Stomach (tissue), 9 donors: ENCODE data around the gene NOTO. TPM values are rescaled to one million over a fixed set of nuclear protein-coding genes. Genes with fewer than 3 reads are reported as not detected.
A peak's percentile ranks its signal among the peaks of the same experiment; 100 is the strongest.

ENCODE experiments used
- DNase-seq, 2 donors: peaks; one replicate each; pipeline versions ENCODE4 v3.0.0 to v3.0.0-alpha.2; 2013 to 2019
- H3K27ac ChIP-seq, 5 donors: fragments of 200-600 bp in 4 of 5; sonication (generic) in 4 of 5; one replicate each; pipeline ENCODE4 v1.5.1; 2013 to 2019; ENCODE audit warnings: mild to moderate bottlenecking in 1 of 5, moderate library complexity in 1 of 5
- H3K27me3 ChIP-seq, 3 donors: fragments of 200-600 bp; sonication (generic); one replicate each; pipeline ENCODE4 v1.5.1; 2017 to 2019; ENCODE audit warnings: mixed run types in 1 of 3
- H3K36me3 ChIP-seq, 4 donors: fragments of 200-600 bp; sonication (generic); 1 replicate in 3 of 4; 2 replicates in 1 of 4; pipeline ENCODE4 v1.5.1; 2016 to 2019
- H3K4me1 ChIP-seq, 4 donors: fragments of 200-600 bp; sonication (generic); one replicate each; pipeline ENCODE4 v1.5.1; 2016 to 2019
- H3K4me3 ChIP-seq, 4 donors: fragments of 200-600 bp; sonication (generic) in 3 of 4; one replicate each; pipeline ENCODE4 v1.5.1; 2016 to 2019; ENCODE audit warnings: mild to moderate bottlenecking in 1 of 4
- H3K9me3 ChIP-seq, 4 donors: fragments of 200-600 bp; sonication (generic); one replicate each; pipeline ENCODE4 v1.5.1; 2016 to 2019
- EP300 ChIP-seq: sonication (generic); formaldehyde crosslinking; IDR thresholded peaks from one replicate; pipeline ENCODE4 v1.6.1; 2017; ENCODE audit warnings: antibody characterized with exemption
- POLR2A ChIP-seq, 4 donors: fragments of 450-650 bp; IDR thresholded peaks; one replicate each; pipeline ENCODE4 v1.6.1; 2016; ENCODE audit warnings: antibody characterized with exemption in 4 of 4, control low read depth in 2 of 4, mild to moderate bottlenecking in 1 of 4, moderate library complexity in 1 of 4
- POLR2AphosphoS5 ChIP-seq, 3 donors: sonication (generic); formaldehyde crosslinking; IDR thresholded peaks; one replicate each; pipeline ENCODE4 v1.6.1; 2016; ENCODE audit warnings: antibody characterized with exemption in 3 of 3
- WGBS, 5 donors: extraction: QIAGEN DNeasy Blood & Tissue Kit in 3 of 5; methylation state at CpG; one replicate each; pipeline versions ENCODE4 v1.1.5 to v1.1.7; 2013 to 2018; 5-methylcytosine and 5-hydroxymethylcytosine counted together
- intact Hi-C: fragments of 100-400 bp; cut with DNase I; formaldehyde crosslinking; loops from one replicate; pipeline ENCODE4 v1.15.1; 2023; ENCODE audit warnings: low total_unique reads
- polyA plus RNA-seq, 3 donors: library from polyadenylated mRNA; stranded (reverse); fragments of 200-250 nt; gene quantifications; one replicate each; pipeline ENCODE4 v1.2.3, GENCODE V29; 2013
- total RNA-seq, 5 donors: library from RNA; depleted of rRNA; stranded (reverse); fragments of >200 nt; gene quantifications; one replicate each; pipeline versions ENCODE4 v1.1.0 to v1.2.3, GENCODE V29; 2014 to 2016
- TF ChIP-seq, protein P1 (sequence below), 7 experiments: fragments of 450-650 bp in 4 of 7; fragments of 200-600 bp in 3 of 7; sonication (generic) in 3 of 7; IDR thresholded peaks; one replicate each; pipeline ENCODE4 v1.5.1; 2016 to 2019; ENCODE audit warnings: antibody characterized with exemption in 7 of 7, control low read depth in 2 of 7, mild to moderate bottlenecking in 1 of 7
- donor health status: healthy with polysubstance abuse.
- donor health status: Bipolar disorder and iron deficiency.
- donor health status: healthy.

Gene NOTO
- total and polyA plus RNA-seq, 8 donors, result 0.25 to 0.31 TPM; not detected in 6

DNA sequence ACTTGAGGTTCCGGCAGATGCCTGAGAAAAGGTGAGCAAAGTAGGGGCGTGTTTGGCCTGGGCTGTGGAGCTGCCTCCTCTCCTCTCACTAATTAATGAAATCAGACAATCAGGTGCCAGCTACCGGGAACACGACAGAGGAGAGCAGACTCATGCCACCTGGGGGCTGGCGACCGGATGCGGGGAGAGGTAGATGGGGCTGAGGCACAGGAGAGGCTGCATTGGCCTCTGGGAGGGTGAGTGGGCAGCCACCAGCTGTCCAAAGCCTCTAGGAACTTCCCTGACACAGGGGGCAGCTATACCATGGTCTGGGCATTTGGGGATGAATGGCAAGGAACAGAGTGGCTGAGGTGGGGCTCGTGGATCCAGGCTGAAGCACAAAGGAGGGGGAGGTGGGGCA lies 56.9 kb downstream of the NOTO start:
- H3K27ac ChIP-seq, result no peak overlapping the region
- intact Hi-C loops, result no loop called here
- no peak overlapping the region for H3K4me3 ChIP-seq
- H3K4me1 ChIP-seq, result no peaks in the 10 kb centered on the region
- H3K27me3 ChIP-seq, result no peaks in the 10 kb centered on the region
- no peaks in the 10 kb centered on the region for H3K9me3 ChIP-seq
- TF ChIP-seq, protein P1, sequence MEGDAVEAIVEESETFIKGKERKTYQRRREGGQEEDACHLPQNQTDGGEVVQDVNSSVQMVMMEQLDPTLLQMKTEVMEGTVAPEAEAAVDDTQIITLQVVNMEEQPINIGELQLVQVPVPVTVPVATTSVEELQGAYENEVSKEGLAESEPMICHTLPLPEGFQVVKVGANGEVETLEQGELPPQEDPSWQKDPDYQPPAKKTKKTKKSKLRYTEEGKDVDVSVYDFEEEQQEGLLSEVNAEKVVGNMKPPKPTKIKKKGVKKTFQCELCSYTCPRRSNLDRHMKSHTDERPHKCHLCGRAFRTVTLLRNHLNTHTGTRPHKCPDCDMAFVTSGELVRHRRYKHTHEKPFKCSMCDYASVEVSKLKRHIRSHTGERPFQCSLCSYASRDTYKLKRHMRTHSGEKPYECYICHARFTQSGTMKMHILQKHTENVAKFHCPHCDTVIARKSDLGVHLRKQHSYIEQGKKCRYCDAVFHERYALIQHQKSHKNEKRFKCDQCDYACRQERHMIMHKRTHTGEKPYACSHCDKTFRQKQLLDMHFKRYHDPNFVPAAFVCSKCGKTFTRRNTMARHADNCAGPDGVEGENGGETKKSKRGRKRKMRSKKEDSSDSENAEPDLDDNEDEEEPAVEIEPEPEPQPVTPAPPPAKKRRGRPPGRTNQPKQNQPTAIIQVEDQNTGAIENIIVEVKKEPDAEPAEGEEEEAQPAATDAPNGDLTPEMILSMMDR (IDR thresholded peaks at IDR 0.05), result no peak
- TF ChIP-seq POLR2A (IDR thresholded peaks at IDR 0.05) (no peak), EP300 (no peak), POLR2AphosphoS5 (IDR thresholded peaks at IDR 0.05) (no peak)
- DNase-seq, result no peak
- peaks cover 0 to 21% (median 14%) of the 10 kb centered on the region in 4 donors for H3K36me3 ChIP-seq
- 87 to 95% (median 89%) methylated on average over 8 of the region's 8 CpGs for WGBS, 5 donors

DNA sequence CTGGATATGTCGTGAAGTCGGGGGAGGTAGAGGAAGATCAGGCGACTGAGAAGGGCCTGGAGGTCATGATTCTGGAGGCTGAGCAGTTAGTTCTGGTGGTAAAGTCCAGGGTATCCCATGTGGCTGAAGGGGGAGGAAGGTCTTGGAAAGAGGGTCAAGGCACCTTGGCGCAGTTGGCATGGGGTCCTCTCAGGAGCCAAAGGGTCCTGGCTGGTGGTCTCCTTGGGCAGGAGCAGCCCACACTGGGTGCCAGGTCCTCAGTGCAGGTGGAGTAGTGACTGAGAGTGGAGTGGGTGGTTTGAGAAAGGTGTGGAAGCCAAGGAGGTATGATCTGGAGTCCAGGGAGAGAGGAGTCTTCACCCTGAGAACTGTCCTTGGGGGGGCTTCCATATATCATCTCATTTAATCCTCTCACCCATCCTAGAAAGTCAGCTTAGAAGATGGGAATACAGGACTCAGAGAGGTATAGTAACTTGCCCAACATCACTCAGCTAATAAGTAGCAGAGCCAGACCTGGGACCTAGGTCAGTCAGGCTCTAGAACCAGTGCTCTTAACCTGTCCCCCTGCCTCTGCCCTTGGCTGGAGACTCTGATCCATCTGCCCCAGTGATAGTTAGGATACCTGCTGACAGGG lies 57.4 kb downstream of the NOTO start:
- 81 to 92% (median 84%) methylated on average over 4 of the region's 4 CpGs for WGBS, 5 donors
- no peak overlapping the region for H3K27ac ChIP-seq

DNA sequence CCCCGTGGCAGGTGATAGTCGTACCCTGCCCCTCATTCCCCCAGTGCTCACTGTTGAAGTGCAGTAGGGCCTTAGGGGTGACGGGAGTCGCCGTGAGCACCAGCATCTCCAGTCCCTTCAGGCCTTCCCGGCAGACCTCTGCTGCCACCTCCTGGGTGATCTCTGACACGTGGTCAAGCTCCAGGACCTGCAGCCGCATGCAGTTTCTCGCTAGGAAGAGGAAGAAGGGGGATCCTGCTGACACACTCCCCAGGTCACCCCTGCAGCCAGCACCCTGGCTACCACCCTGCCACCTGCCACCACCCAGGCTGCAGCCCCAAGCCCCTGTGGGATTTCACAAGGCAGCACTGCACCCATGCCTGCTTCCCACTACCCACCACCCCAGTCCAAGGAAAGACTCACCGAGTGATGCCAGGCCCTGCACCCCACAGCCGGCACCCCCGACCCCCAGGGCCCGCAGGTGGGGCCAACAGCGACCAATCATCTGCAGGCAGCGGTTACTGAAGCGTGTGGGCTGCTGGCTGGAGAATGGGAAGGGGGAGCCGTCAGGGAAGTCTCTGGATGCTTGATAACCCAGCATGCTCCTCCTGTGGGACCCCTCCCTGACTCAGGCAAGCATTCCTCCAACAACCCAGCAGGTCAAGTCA lies 58.1 kb downstream of the NOTO start:
- DNase-seq, result peak; percentile 52 to 74
- Histone ChIP-seq H3K4me3 (no peak overlapping the region), H3K36me3 (peaks cover 0 to 11% (median 7%) of the 10 kb centered on the region in 4 donors), H3K4me1 (no peaks in the 10 kb centered on the region), H3K27me3 (peaks cover 0 to 3% (median 0%) of the 10 kb centered on the region in 3 donors), H3K9me3 (no peaks in the 10 kb centered on the region), H3K27ac (no peak overlapping the region)
- intact Hi-C loops, result no loop called here
- no peak for TF ChIP-seq POLR2A (IDR thresholded peaks at IDR 0.05)
- TF ChIP-seq, protein P1 (IDR thresholded peaks at IDR 0.05), result peak in 2 of 7 experiments; percentile 12 to 15
- WGBS, 5 donors, result 20 to 36% (median 30%) methylated on average over 8 to 17 of the region's 17 CpGs

More for the DNA sequence above, 57.4 kb downstream of the NOTO start:
- intact Hi-C loops, result no loop called here
- Histone ChIP-seq H3K36me3 (peaks cover 0 to 15% (median 9%) of the 10 kb centered on the region in 4 donors), H3K27me3 (no peaks in the 10 kb centered on the region), H3K4me3 (no peak overlapping the region), H3K9me3 (no peaks in the 10 kb centered on the region), H3K4me1 (no peaks in the 10 kb centered on the region)
- TF ChIP-seq, protein P1 (IDR thresholded peaks at IDR 0.05), result no peak
- no peak for TF ChIP-seq EP300
- TF ChIP-seq POLR2A (IDR thresholded peaks at IDR 0.05), result no peak
- DNase-seq, result no peak

Other genes starting within 250 kb of the NOTO start
- 100 to 1,000 TPM in 1 of 5 donors, 10 to 100 TPM in 4; 17.0 to 118 (median 38.5) TPM for gene SFXN5, start 130.9 kb upstream of the NOTO start, total RNA-seq
- 1 to 10 TPM; 2.7 to 9.4 (median 5.7) TPM for gene SFXN5, start 130.9 kb upstream of the NOTO start, polyA plus RNA-seq
- 10 to 100 TPM in 4 of 5 donors, 1 to 10 TPM in 1; 4.7 to 39.1 (median 19.6) TPM for gene RAB11FIP5, start 89.6 kb upstream of the NOTO start, total RNA-seq
- 10 to 100 TPM in 1 of 3 donors, 1 to 10 TPM in 2; 7.0 to 13.1 (median 7.1) TPM for gene RAB11FIP5, start 89.6 kb upstream of the NOTO start, polyA plus RNA-seq
- 100 to 1,000 TPM in 1 of 5 donors, 10 to 100 TPM in 2, 1 to 10 TPM in 2; 3.5 to 136 (median 12.9) TPM for gene SMYD5, start 11.7 kb downstream of the NOTO start, total RNA-seq
- gene SMYD5, start 11.7 kb downstream of the NOTO start, polyA plus RNA-seq, result 10 to 100 TPM; 11.3 to 13.1 (median 13.0) TPM
- 100 to 1,000 TPM in 1 of 5 donors, 10 to 100 TPM in 2, 1 to 10 TPM in 2; 7.1 to 123 (median 18.7) TPM for gene PRADC1, start 30.7 kb downstream of the NOTO start, total RNA-seq
- 10 to 100 TPM; 21.5 to 45.9 (median 30.1) TPM for gene PRADC1, start 30.7 kb downstream of the NOTO start, polyA plus RNA-seq
- gene CCT7, start 31.7 kb downstream of the NOTO start, total RNA-seq, result 100 to 1,000 TPM; 124 to 243 (median 145) TPM
- gene CCT7, start 31.7 kb downstream of the NOTO start, polyA plus RNA-seq, result 100 to 1,000 TPM; 140 to 159 (median 150) TPM
- gene FBXO41, start 81.9 kb downstream of the NOTO start, total RNA-seq, result 10 to 100 TPM in 1 of 5 donors, 1 to 10 TPM in 3, under 1 TPM in 1; 0.55 to 16.8 (median 4.0) TPM
- 1 to 10 TPM in 1 of 3 donors, under 1 TPM in 2; 0.62 to 1.4 (median 0.80) TPM for gene FBXO41, start 81.9 kb downstream of the NOTO start, polyA plus RNA-seq
- gene EGR4, start 91.0 kb downstream of the NOTO start, total RNA-seq, result not detected
- under 1 TPM in 2 of 3 donors, not detected in 1; 0.05 to 0.31 TPM for gene EGR4, start 91.0 kb downstream of the NOTO start, polyA plus RNA-seq
- gene ALMS1, start 183.3 kb downstream of the NOTO start, total RNA-seq, result 100 to 1,000 TPM in 1 of 5 donors, 10 to 100 TPM in 3, 1 to 10 TPM in 1; 3.8 to 101 (median 32.9) TPM
- 1 to 10 TPM; 3.9 to 8.0 (median 7.0) TPM for gene ALMS1, start 183.3 kb downstream of the NOTO start, polyA plus RNA-seq